CD4-positive, alpha-beta T cell treated with Interleukin-17A for 4 hours (primary cell): ENCODE results near the gene IPO13.

Source experiments
- DNase-seq: peaks from one replicate; pipeline ENCODE4 v3.0.0-alpha.2; 2020; ENCODE audit warnings: mixed read lengths

The IPO13 gene

GRCh38 chr1:43991476-43992231 is 44.9 kb downstream of the IPO13 start, which contains the start of gene CCDC24:
Gene CCDC24, plus strand, starts transcription at chr1:43991599. Its CDS starts 280 bp downstream, at chr1:43991879.
- peak; percentile 83 for DNase-seq

- no peak for DNase-seq
Measured at GRCh38 chr1:43992232-43992995, 45.7 kb downstream of the IPO13 start.

- DNase-seq, result no peak
Measured at GRCh38 chr1:43993206-43993914, 46.6 kb downstream of the IPO13 start.

GRCh38 chr1:43994071-43994470 is 47.3 kb downstream of the IPO13 start:
- DNase-seq, result no peak

GRCh38 chr1:43994794-43995790 is 48.3 kb downstream of the IPO13 start:
- no peak for DNase-seq

GRCh38 chr1:43995984-43996732 is 49.4 kb downstream of the IPO13 start:
- no peak for DNase-seq

GRCh38 chr1:43996733-43997115 is 50.0 kb downstream of the IPO13 start:
- DNase-seq, result no peak

- DNase-seq, result no peak
Measured at GRCh38 chr1:43997295-43997999, 50.7 kb downstream of the IPO13 start.

- DNase-seq, result no peak
Measured at GRCh38 chr1:43998000-43998378, 51.2 kb downstream of the IPO13 start.

GRCh38 chr1:43999455-43999854 is 52.7 kb downstream of the IPO13 start:
- DNase-seq, result no peak

- DNase-seq, result no peak
Measured at GRCh38 chr1:44000122-44000665, 53.4 kb downstream of the IPO13 start.

GRCh38 chr1:44002165-44002564 is 55.4 kb downstream of the IPO13 start:
- DNase-seq, result no peak

- no peak for DNase-seq
Measured at GRCh38 chr1:44002606-44003157, 55.9 kb downstream of the IPO13 start.

- no peak for DNase-seq
Measured at GRCh38 chr1:44008259-44008658, 61.5 kb downstream of the IPO13 start.

- no peak for DNase-seq
Measured at GRCh38 chr1:44010935-44011471, 64.3 kb downstream of the IPO13 start.

GRCh38 chr1:44012404-44012803 is 65.7 kb downstream of the IPO13 start:
- no peak for DNase-seq

GRCh38 chr1:44012941-44013609 is 66.3 kb downstream of the IPO13 start:
- no peak for DNase-seq

- DNase-seq, result no peak
Measured at GRCh38 chr1:44013949-44014348, 67.2 kb downstream of the IPO13 start.

- DNase-seq, result no peak
Measured at GRCh38 chr1:44014365-44015104, 67.8 kb downstream of the IPO13 start.
